Stimulated activated CD4-positive, alpha-beta T cell treated with anti-CD3 and anti-CD28 coated beads, Interleukin-1b, Interleukin-23, amount 100 ng/mL, for 4 hours (primary cell): ENCODE measurements around the gene RNF223.
A peak's percentile ranks its signal among the peaks of the same experiment; 100 is the strongest.
"Not testable (repeated sequence)": the region's sequence is repeated elsewhere in the genome, so short reads cannot be mapped to it uniquely, and the experiment has no call there.

ENCODE experiments used
- DNase-seq, 2 donors: peaks; one replicate each; pipeline ENCODE4 v3.0.0-alpha.2; 2020; ENCODE audit warnings: low read depth in 2 of 2

RNF223 gene

GRCh38 chr1:1044455-1045078 lies 29.5 kb downstream of the RNF223 start:
- no peak for DNase-seq

GRCh38 chr1:1043921-1044320 lies 30.2 kb downstream of the RNF223 start:
- DNase-seq, result no peak

- DNase-seq, result no peak
Measured at GRCh38 chr1:1043411-1043810, 30.7 kb downstream of the RNF223 start.

GRCh38 chr1:1042835-1043234 lies 31.3 kb downstream of the RNF223 start:
- DNase-seq, result no peak

GRCh38 chr1:1041873-1042272 lies 32.2 kb downstream of the RNF223 start:
- no peak for DNase-seq

- DNase-seq, result no peak
Measured at GRCh38 chr1:1041092-1041523, 33.0 kb downstream of the RNF223 start.

DNA sequence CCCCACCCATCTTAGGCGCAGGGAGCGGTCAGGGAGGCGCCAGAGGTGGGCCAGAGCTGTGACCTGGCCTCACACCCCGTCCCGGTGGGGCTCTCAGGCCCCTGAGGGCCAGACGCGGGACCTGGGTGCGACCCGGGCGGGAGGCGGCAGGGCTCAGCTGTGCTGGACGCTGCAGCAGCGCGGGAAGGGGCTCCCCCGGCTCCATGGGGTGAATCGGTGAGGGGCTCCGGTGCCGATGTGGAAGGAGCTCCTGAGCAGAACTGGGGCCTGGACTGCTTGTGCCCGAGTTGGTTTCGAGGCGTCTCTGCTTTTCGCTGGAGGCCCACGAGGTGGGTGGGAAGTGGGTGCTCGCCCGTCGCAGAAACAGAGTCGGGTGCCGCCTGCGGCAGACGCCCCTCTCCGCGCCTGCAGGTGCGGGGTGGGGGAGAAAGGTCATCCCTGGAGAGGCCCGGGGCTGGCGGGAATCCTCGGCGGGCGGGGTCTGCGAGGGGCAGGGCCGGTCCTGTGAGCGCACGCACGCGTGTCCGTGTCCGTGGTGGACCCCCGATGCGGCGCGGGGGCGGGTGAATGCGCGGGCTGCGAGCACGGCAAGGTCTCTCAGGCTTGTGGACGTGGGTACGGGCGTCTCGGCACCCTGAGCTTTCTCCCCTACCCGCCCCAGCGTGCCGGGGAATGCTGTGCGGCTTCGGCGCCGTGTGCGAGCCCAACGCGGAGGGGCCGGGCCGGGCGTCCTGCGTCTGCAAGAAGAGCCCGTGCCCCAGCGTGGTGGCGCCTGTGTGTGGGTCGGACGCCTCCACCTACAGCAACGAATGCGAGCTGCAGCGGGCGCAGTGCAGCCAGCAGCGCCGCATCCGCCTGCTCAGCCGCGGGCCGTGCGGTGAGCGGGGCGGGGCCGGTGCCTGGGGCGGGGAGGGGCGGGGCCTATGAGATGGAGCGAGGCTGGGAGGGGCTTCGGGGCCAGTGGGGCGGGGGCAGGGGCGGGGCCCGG lies 33.8 kb downstream of the RNF223 start:
- DNase-seq, result peak; percentile 65 to 70

GRCh38 chr1:1039145-1039910 lies 34.8 kb downstream of the RNF223 start:
- no peak for DNase-seq

DNA sequence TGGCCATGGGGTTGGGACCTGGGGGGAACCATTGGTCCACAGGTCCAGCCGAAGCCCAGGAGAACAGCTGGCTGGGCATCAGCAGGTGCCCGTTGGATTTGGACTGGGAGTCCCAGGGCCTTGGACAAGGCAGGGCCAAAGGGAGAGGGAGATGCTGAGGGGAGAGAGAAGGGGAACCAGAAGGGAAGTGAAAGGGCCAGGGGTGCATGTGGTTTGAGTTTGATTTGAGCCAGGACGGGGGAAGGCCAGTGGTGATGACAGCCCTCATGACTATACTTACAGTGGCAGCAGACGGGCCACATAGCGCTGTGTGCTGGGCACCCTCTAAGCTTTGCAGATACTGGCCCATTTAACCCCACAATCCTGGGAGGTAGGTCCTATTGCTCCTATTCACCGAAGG lies 35.4 kb downstream of the RNF223 start:
- DNase-seq, result no peak

- DNase-seq, result no peak
Measured at GRCh38 chr1:1037366-1038327, 36.5 kb downstream of the RNF223 start.

- no peak for DNase-seq
Measured at GRCh38 chr1:1035291-1035943, 38.7 kb downstream of the RNF223 start.

- DNase-seq, result no peak
Measured at GRCh38 chr1:1034439-1034781, 39.7 kb downstream of the RNF223 start.

- DNase-seq, result peak in 1 of 2 donors; percentile 21
Measured at GRCh38 chr1:1033731-1034438, 40.2 kb downstream of the RNF223 start.

DNA sequence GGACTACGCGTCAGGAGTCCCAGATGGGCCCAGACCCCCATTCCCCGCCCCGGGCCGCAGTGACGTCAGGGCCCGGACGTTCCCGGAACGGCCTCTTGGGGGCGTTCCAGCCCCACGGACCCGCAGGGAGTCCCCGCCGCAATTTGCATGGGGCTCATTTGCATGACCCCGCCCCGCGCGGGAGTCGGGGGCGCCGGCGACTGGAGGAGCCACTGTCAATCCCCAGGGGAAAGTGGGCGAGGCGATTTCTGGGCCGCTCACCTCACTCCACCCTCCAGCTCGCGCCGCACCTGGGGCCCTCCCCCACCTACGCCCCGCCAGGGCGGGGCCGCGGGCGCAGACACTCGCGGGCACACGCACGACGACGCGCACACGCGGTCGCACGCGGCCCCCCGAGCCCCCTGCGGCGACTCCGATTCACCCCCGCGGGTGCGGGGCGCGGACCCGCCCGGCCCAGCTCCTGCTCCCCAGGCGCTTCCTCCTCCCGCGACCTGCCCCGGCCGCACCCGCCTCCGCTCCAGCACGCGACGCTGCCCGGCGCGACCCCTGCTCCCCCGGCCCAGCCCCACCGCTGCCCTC lies 41.0 kb downstream of the RNF223 start:
- peak; percentile 90 to 91 for DNase-seq

GRCh38 chr1:1032424-1032823 lies 41.7 kb downstream of the RNF223 start:
- DNase-seq, result no peak

DNA sequence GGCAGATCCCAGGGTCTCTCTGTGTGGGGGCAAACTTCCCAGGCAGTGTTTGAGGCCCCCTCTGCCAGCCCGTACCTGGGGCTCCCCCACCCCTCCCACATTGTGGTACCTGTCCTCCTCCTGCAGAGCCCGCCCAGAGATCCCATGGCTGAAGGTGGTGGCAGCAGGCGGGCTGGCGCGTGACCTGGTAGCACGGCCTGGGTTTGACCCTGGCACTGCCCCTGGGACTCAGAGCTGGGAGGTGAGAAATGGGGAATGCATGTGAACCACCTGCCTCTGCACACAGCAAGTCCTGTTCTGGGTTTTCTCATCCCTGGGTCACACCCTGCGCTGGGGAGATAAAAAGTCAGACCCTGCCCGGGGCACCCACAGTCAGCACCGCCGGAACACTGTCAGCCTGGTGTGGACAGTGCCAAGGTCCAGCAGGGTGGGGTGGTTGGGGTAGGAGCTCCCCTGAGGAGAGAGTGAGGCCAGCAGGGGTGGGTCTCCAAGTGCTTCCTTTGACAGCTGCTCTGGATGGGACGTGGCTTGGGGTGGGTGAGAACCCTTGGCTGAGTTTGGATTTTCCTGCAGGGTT lies 42.4 kb downstream of the RNF223 start:
- DNase-seq, result no peak

- DNase-seq, result not testable (repeated sequence)
Measured at GRCh38 chr1:1030867-1031658, 43.0 kb downstream of the RNF223 start.

DNA sequence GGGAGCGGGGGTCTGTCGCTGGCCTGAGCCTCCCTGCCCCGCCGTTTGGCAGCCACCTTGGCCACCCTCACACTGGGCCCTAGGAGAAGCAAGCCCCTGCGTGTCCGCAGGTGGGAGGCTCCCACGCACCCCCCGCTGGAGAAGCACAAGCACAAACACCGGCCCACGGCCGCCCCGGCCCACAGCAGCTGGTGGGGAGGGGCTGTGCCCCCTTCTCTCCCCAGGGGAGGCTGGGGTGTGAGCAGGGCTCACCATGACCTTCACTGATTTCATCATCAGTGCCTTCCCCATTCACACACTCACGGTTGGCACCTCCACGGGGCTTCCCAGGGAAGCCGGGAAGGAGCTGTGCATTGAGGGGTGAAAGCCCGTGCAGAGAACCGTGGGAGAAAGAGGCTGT lies 46.3 kb downstream of the RNF223 start:
- DNase-seq, result no peak
